ENCODE results near the gene RSAD1. TPM values are rescaled to one million over a fixed set of nuclear protein-coding genes. Genes with fewer than 3 reads are reported as not detected.

The RSAD1 gene
- polyA plus RNA-seq (ENCODE audit: insufficient read length in 10 of 10), result 10 to 100 TPM; 28.9 to 41.9 (median 32.7) TPM
- long read RNA-seq, donor 1, transcript RSAD1-201 (9 exons, 2,528 nt), result major isoform, 8 of 10 reads
- long read RNA-seq, donor 1, partial matches to known transcripts, result 0 of 10 reads
- long read RNA-seq, donor 1, other reads (novel, unspliced or antisense), result 0 of 10 reads
- long read RNA-seq, donor 2, transcript RSAD1-201 (9 exons, 2,528 nt), result major isoform, 6 of 6 reads
- long read RNA-seq, donor 2, partial matches to known transcripts, result 0 of 6 reads
- long read RNA-seq, donor 2, other reads (novel, unspliced or antisense), result 0 of 6 reads
- long read RNA-seq, donor 3, result 0 reads
- long read RNA-seq, donor 4, partial matches to known transcripts, result 0 of 1 reads
- long read RNA-seq, donor 4, other reads (novel, unspliced or antisense), result 0 of 1 reads
- long read RNA-seq, donor 5, transcript RSAD1-201 (9 exons, 2,528 nt), result major isoform, 5 of 5 reads
- long read RNA-seq, donor 5, partial matches to known transcripts, result 0 of 5 reads
- long read RNA-seq, donor 5, other reads (novel, unspliced or antisense), result 0 of 5 reads
- long read RNA-seq, donor 6, partial matches to known transcripts, result 0 of 3 reads
- long read RNA-seq, donor 6, other reads (novel, unspliced or antisense), result 0 of 3 reads
- long read RNA-seq, donor 7, partial matches to known transcripts, result 0 of 4 reads
- long read RNA-seq, donor 7, other reads (novel, unspliced or antisense), result 0 of 4 reads
- long read RNA-seq, donor 8, partial matches to known transcripts, result 7 of 10 reads
- long read RNA-seq, donor 8, other reads (novel, unspliced or antisense), result 0 of 10 reads
- long read RNA-seq, donor 9, result 0 reads

- DNase-seq, result peak; percentile 86 to 95 (median 91)
These were observed at the start of gene RSAD1 for GRCh38 chr17:50478391-50479381. RSAD1 (plus strand) TSS chr17:50478860; CDS start chr17:50478885, 25 bp downstream.

GRCh38 chr17:50429793-50430192 is 48.9 kb upstream of the RSAD1 start:
- DNase-seq, result no peak

- peak in 2 of 3 donors; percentile 28 to 63 for DNase-seq
These were observed 47.6 kb upstream of the RSAD1 start for GRCh38 chr17:50430821-50431618.

- DNase-seq, result no peak
These were observed 46.4 kb upstream of the RSAD1 start for GRCh38 chr17:50432125-50432762.

GRCh38 chr17:50437409-50437808 is 41.3 kb upstream of the RSAD1 start:
- no peak for DNase-seq

- no peak for DNase-seq
These were observed 39.7 kb upstream of the RSAD1 start for GRCh38 chr17:50439008-50439407.

GRCh38 chr17:50440172-50440837 is 38.4 kb upstream of the RSAD1 start:
- no peak for DNase-seq

- DNase-seq, result no peak
These were observed 37.5 kb upstream of the RSAD1 start for GRCh38 chr17:50440838-50441829.

GRCh38 chr17:50443505-50443974 is 35.1 kb upstream of the RSAD1 start:
- DNase-seq, result peak in 2 of 3 donors; percentile 47 to 55

GRCh38 chr17:50444841-50445715 is 33.6 kb upstream of the RSAD1 start:
- DNase-seq, result no peak

GRCh38 chr17:50445730-50446325 is 32.8 kb upstream of the RSAD1 start:
- peak in 1 of 3 donors; percentile 49 for DNase-seq

- no peak for DNase-seq
These were observed 30.6 kb upstream of the RSAD1 start for GRCh38 chr17:50447870-50448595.

- no peak for DNase-seq
These were observed 30.0 kb upstream of the RSAD1 start for GRCh38 chr17:50448643-50449042.

- no peak for DNase-seq
These were observed 26.6 kb upstream of the RSAD1 start for GRCh38 chr17:50451943-50452629.

GRCh38 chr17:50452630-50453300 is 25.9 kb upstream of the RSAD1 start:
- DNase-seq, result no peak

All from muscle of back (tissue), 13 donors.